H1 (cell line): Measurements from ENCODE around the gene CACNB1. TPM values are rescaled to one million over a fixed set of nuclear protein-coding genes. Genes with fewer than 3 reads are reported as not detected.

Source experiments
- FOSL1 ChIP-seq: IDR thresholded peaks from 2 replicates; pipeline ENCODE4 v1.6.1; 2011; ENCODE audit warnings: mild to moderate bottlenecking, low read depth, low read length, moderate library complexity; ENCODE audit not compliant: insufficient read depth
- RXRA ChIP-seq: IDR thresholded peaks from 2 replicates; pipeline ENCODE4 v1.6.1; 2011; ENCODE audit warnings: low read depth, mild to moderate bottlenecking, low read length, moderate library complexity; ENCODE audit not compliant: insufficient read depth
- polyA plus RNA-seq, 7 experiments: library from polyadenylated mRNA; depleted of rRNA in 3 of 7; stranded (reverse) in 5 of 7; unstranded in 2 of 7; fragments of >200 nt in 5 of 7; fragments of 200-250 nt in 2 of 7; gene quantifications; 1 replicate in 5 of 7; 2 replicates in 1 of 7; 4 replicates in 1 of 7; pipeline versions ENCODE4 v1.2.1 to v1.2.3, GENCODE V29; 2011 to 2013; ENCODE audit warnings: missing spikeins in 2 of 7, mixed read lengths in 2 of 7
- total RNA-seq: library from RNA; stranded (reverse); fragmentation: NEBNext Ultra II Directional; extraction: Animal tissue kit (Norgen Biotek cat#: 25700); gene quantifications from 2 replicates; pipeline ENCODE4 v1.2.1, GENCODE V29; 2021
- TF ChIP-seq, protein P1 (sequence below): IDR thresholded peaks from 2 replicates; pipeline ENCODE4 v1.6.1; 2011; ENCODE audit warnings: low read length, improper control_type of control experiment

Gene CACNB1
- total and polyA plus RNA-seq, 2 of the 8 experiments (the other 6 are each of a cell fraction or from before 2014, with no cell fraction given): 7.2 to 17.8 TPM

- TF ChIP-seq RXRA (no peak), FOSL1 (no peak)
- TF ChIP-seq, protein P1, sequence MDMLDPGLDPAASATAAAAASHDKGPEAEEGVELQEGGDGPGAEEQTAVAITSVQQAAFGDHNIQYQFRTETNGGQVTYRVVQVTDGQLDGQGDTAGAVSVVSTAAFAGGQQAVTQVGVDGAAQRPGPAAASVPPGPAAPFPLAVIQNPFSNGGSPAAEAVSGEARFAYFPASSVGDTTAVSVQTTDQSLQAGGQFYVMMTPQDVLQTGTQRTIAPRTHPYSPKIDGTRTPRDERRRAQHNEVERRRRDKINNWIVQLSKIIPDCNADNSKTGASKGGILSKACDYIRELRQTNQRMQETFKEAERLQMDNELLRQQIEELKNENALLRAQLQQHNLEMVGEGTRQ: no peak
- TF ChIP-seq, all 59 proteins: peak for 0
These were observed 10.2 kb downstream of the CACNB1 start (continued) for GRCh38 chr17:39187152-39187830.
